Nephron (organoid): ENCODE data around the gene ARFRP1.

ENCODE experiments used
- H3K27ac Mint-ChIP-seq, 3 experiments: 2 replicates each; pipeline ENCODE4 v1.8.0; 2020; ENCODE audit warnings: mixed read lengths in 3 of 3, mild to moderate bottlenecking in 2 of 3, moderate library complexity in 1 of 3
- H3K27me3 Mint-ChIP-seq: 2 replicates; pipeline ENCODE4 v1.8.0; 2021; ENCODE audit warnings: low read depth, mild to moderate bottlenecking, moderate library complexity, mixed read lengths
- H3K36me3 Mint-ChIP-seq: 2 replicates; pipeline ENCODE4 v1.8.0; 2020; ENCODE audit warnings: low read depth, mixed read lengths
- H3K4me1 Mint-ChIP-seq: 2 replicates; pipeline ENCODE4 v1.8.0; 2020; ENCODE audit warnings: mixed read lengths
- H3K4me3 Mint-ChIP-seq, 3 experiments: 2 replicates each; pipeline ENCODE4 v1.8.0; 2020; ENCODE audit warnings: mild to moderate bottlenecking in 3 of 3, mixed read lengths in 3 of 3, moderate library complexity in 2 of 3
- H3K9me3 Mint-ChIP-seq: 2 replicates; pipeline ENCODE4 v1.8.0; 2020; ENCODE audit warnings: mixed read lengths
- CTCF ChIP-seq, 3 experiments: fragments of 200-600 bp; sonication (generic); IDR thresholded peaks; one replicate each; pipeline ENCODE4 v1.5.0; 2021; ENCODE audit warnings: antibody characterized with exemption in 3 of 3; ENCODE audit not compliant: unreplicated experiment in 3 of 3

The ARFRP1 gene

GRCh38 chr20:63690003-63690897 lies 17.5 kb downstream of the ARFRP1 start:
- no peak for TF ChIP-seq CTCF (IDR thresholded peaks at IDR 0.05; ENCODE audit: unreplicated experiment in 3 of 3)
- no peaks in the 10 kb centered on the region for H3K27me3 Mint-ChIP-seq
- no peaks in the 10 kb centered on the region for H3K9me3 Mint-ChIP-seq
- no peak overlapping the region for H3K27ac Mint-ChIP-seq
- no peaks in the 10 kb centered on the region for H3K4me1 Mint-ChIP-seq
- peaks cover 8% of the 10 kb centered on the region for H3K36me3 Mint-ChIP-seq
- no peak overlapping the region for H3K4me3 Mint-ChIP-seq

GRCh38 chr20:63689046-63690002 lies 18.5 kb downstream of the ARFRP1 start:
- no peaks in the 10 kb centered on the region for H3K9me3 Mint-ChIP-seq
- no peaks in the 10 kb centered on the region for H3K27me3 Mint-ChIP-seq

GRCh38 chr20:63688228-63689045 lies 19.3 kb downstream of the ARFRP1 start:
- no peak for TF ChIP-seq CTCF (IDR thresholded peaks at IDR 0.05; ENCODE audit: unreplicated experiment in 3 of 3)
- Mint-ChIP-seq H3K9me3 (no peaks in the 10 kb centered on the region), H3K4me1 (no peaks in the 10 kb centered on the region), H3K4me3 (no peak overlapping the region), H3K36me3 (peaks cover 7% of the 10 kb centered on the region), H3K27me3 (no peaks in the 10 kb centered on the region), H3K27ac (no peak overlapping the region)

More at GRCh38 chr20:63689046-63690002, 18.5 kb downstream of the ARFRP1 start:
- H3K4me1 Mint-ChIP-seq: no peaks in the 10 kb centered on the region
- H3K36me3 Mint-ChIP-seq: peaks cover 8% of the 10 kb centered on the region
- no peak overlapping the region for H3K4me3 Mint-ChIP-seq
- TF ChIP-seq CTCF (IDR thresholded peaks at IDR 0.05; ENCODE audit: unreplicated experiment in 3 of 3): no peak
- H3K27ac Mint-ChIP-seq: no peak overlapping the region

GRCh38 chr20:63687419-63688178 lies 20.2 kb downstream of the ARFRP1 start:
- Mint-ChIP-seq H3K4me3 (no peak overlapping the region), H3K36me3 (peaks cover 7% of the 10 kb centered on the region), H3K27ac (no peak overlapping the region), H3K4me1 (no peaks in the 10 kb centered on the region), H3K27me3 (no peaks in the 10 kb centered on the region), H3K9me3 (no peaks in the 10 kb centered on the region)
- no peak for TF ChIP-seq CTCF (IDR thresholded peaks at IDR 0.05; ENCODE audit: unreplicated experiment in 3 of 3)
